Measurements from ENCODE around the gene DYNC1I1. TPM values are rescaled to one million over a fixed set of nuclear protein-coding genes. Genes with fewer than 3 reads are reported as not detected.

DYNC1I1 gene
- total RNA-seq, 1 experiment from 2014 or later = 3.2 TPM

GRCh38 chr7:95781961-95782586 is 9.7 kb downstream of the DYNC1I1 start:
- no CpG with 5 or more reads among the region's 3 CpGs for WGBS (ENCODE audit: extremely low coverage, insufficient read length, low lambda C conversion rate)
- H3K23ac ChIP-seq (ENCODE audit: insufficient read length, low read depth, low read length) = no peak overlapping the region
- TF ChIP-seq CTCF (conservative IDR thresholded peaks at IDR 0.05) = no peak
- peaks cover 6 to 7% of the 10 kb centered on the region in 2 experiments; a peak in 3 of 5 replicates for H3K9me3 Mint-ChIP-seq
- H4K91ac ChIP-seq (ENCODE audit: insufficient read length, low read depth, low read length) = no peak overlapping the region
- H3K27ac ChIP-seq (ENCODE audit: insufficient read length, low read depth, low read length) = no peak overlapping the region
- H2AK5ac ChIP-seq (ENCODE audit: insufficient read length, low read length) = no peak overlapping the region
- H2BK20ac ChIP-seq (ENCODE audit: low read depth, low read length, poor library complexity, severe bottlenecking) = no peak overlapping the region
- DNase-seq = no peak
- H4K20me1 ChIP-seq (ENCODE audit: control insufficient read depth, insufficient read depth, insufficient read length) = no peaks in the 10 kb centered on the region
- no peak overlapping the region for H3K9ac ChIP-seq (ENCODE audit: extremely low read depth, insufficient read length, low read length)
- no peak overlapping the region for H3K14ac ChIP-seq (ENCODE audit: insufficient read depth, low read length)
- H4K5ac ChIP-seq (ENCODE audit: insufficient read length, low read depth, low read length) = no peak overlapping the region
- H3K18ac ChIP-seq (ENCODE audit: insufficient read length, low read depth, low read length) = no peak overlapping the region
- no peak overlapping the region for H3T11ph ChIP-seq (ENCODE audit: low read length)
- no peak overlapping the region for H2BK120ac ChIP-seq (ENCODE audit: low read depth, low read length, poor library complexity, severe bottlenecking)
- no peak overlapping the region for H3K4ac ChIP-seq (ENCODE audit: low read depth, low read length)
- peaks cover 13 to 16% of the 10 kb centered on the region in 2 experiments for H3K4me1 Mint-ChIP-seq
- H2BK12ac ChIP-seq (ENCODE audit: insufficient read length, low read depth, low read length) = no peak overlapping the region
- no peaks in the 10 kb centered on the region for H3K9me3 ChIP-seq (ENCODE audit: control insufficient read depth, low read depth, low read length)
- peaks cover 0 to 4% (median 0%) of the 10 kb centered on the region in 3 experiments; a peak in 1 of 7 replicates for H3K36me3 Mint-ChIP-seq (ENCODE audit: insufficient read depth in 1 of 3, low read depth in 3 of 3)
- H3K79me1 ChIP-seq (ENCODE audit: insufficient read depth, low read depth, low read length, poor library complexity, severe bottlenecking) = no peaks in the 10 kb centered on the region
- no peaks in the 10 kb centered on the region for H3K27me3 ChIP-seq (ENCODE audit: insufficient read depth, low read length)
- H3K23me2 ChIP-seq (ENCODE audit: insufficient read length, low read depth, low read length, poor library complexity, severe bottlenecking) = no peaks in the 10 kb centered on the region
- H3K79me2 ChIP-seq (ENCODE audit: insufficient read depth, low read length) = no peaks in the 10 kb centered on the region
- H3K27ac Mint-ChIP-seq = no peak overlapping the region
- H3K27me3 Mint-ChIP-seq (ENCODE audit: low read depth) = peaks cover 3% of the 10 kb centered on the region
- peaks cover 2% of the 10 kb centered on the region; the same call in 1 of the 2 replicates for H3K4me1 ChIP-seq (ENCODE audit: insufficient read depth, low read length)
- no peak overlapping the region for H2BK5ac ChIP-seq (ENCODE audit: insufficient read length, low read length)
- no peak overlapping the region for H2AFZ ChIP-seq (ENCODE audit: low read length)
- H4K8ac ChIP-seq (replicated peaks; ENCODE audit: insufficient read length, low read depth, low read length) = no peak overlapping the region
- no peak overlapping the region for H3K4me3 Mint-ChIP-seq
- no peak overlapping the region for H3K56ac ChIP-seq (ENCODE audit: insufficient read length, low read depth, low read length)
- H3K4me2 ChIP-seq (ENCODE audit: insufficient read depth, insufficient read length, low read length) = no peak overlapping the region
- no peak overlapping the region for H2BK15ac ChIP-seq (ENCODE audit: low read depth, low read length)
